Smooth muscle cell (in vitro differentiated cells): Measurements from ENCODE around the gene KIF5A. TPM values are rescaled to one million over a fixed set of nuclear protein-coding genes. Genes with fewer than 3 reads are reported as not detected.

Experiments used
- DNase-seq: peaks from one replicate; lab custom pipeline; 2025; ENCODE audit not compliant: unreplicated experiment; lab: John Stamatoyannopoulos, UW
- H2AFZ ChIP-seq: fragments of 200-600 bp; sonication (generic); 2 replicates; pipeline ENCODE4 v1.6.0; 2016; ENCODE audit warnings: antibody characterized with exemption, low read depth, mild to moderate bottlenecking
- H3F3A ChIP-seq: fragments of 200-600 bp; sonication (generic); 2 replicates; pipeline ENCODE4 v1.6.0; 2017; ENCODE audit warnings: antibody characterized with exemption, low read depth
- H3K27ac ChIP-seq: fragments of 200-600 bp; sonication (generic); 2 replicates; pipeline ENCODE4 v1.5.1; 2016; ENCODE audit warnings: low read depth, mild to moderate bottlenecking
- H3K27me3 ChIP-seq: fragments of 200-600 bp; sonication (generic); 2 replicates; pipeline ENCODE4 v1.6.1; 2016; ENCODE audit warnings: low read depth, mild to moderate bottlenecking
- H3K36me3 ChIP-seq: fragments of 200-600 bp; sonication (generic); 2 replicates; pipeline ENCODE4 v1.5.1; 2016; ENCODE audit warnings: low read depth
- H3K4me1 ChIP-seq: fragments of 200-600 bp; sonication (generic); 2 replicates; pipeline ENCODE4 v1.5.1; 2016; ENCODE audit warnings: low read depth
- H3K4me2 ChIP-seq: fragments of 200-600 bp; sonication (generic); 2 replicates; pipeline ENCODE4 v1.6.0; 2016; ENCODE audit warnings: mild to moderate bottlenecking
- H3K4me3 ChIP-seq: fragments of 200-600 bp; sonication (generic); 2 replicates; pipeline ENCODE4 v1.5.1; 2016; ENCODE audit warnings: mild to moderate bottlenecking
- H3K79me2 ChIP-seq: fragments of 200-600 bp; sonication (generic); 2 replicates; pipeline ENCODE4 v1.6.0; 2016; ENCODE audit warnings: low read depth, mild to moderate bottlenecking
- H3K9ac ChIP-seq: fragments of 200-600 bp; sonication (generic); 2 replicates; pipeline ENCODE4 v1.6.0; 2016; ENCODE audit warnings: low read depth
- H3K9me3 ChIP-seq: fragments of 200-600 bp; sonication (generic); replicated peaks from 2 replicates; pipeline ENCODE4 v1.5.1; 2016; ENCODE audit warnings: low read depth
- H4K20me1 ChIP-seq: fragments of 200-600 bp; sonication (generic); 2 replicates; pipeline ENCODE4 v1.6.0; 2016; ENCODE audit warnings: low read depth
- CTCF ChIP-seq: fragments of 200-600 bp; sonication (generic); IDR thresholded peaks from 2 replicates; pipeline ENCODE4 v1.5.1; 2017; ENCODE audit warnings: borderline replicate concordance, mild to moderate bottlenecking, antibody characterized with exemption; ENCODE audit not compliant: insufficient read depth, poor library complexity, severe bottlenecking
- WGBS: methylation state at CpG from one replicate; pipeline ENCODE4 v1.1.7; 2016; ENCODE audit warnings: low lambda C conversion rate; 5-methylcytosine and 5-hydroxymethylcytosine counted together
- polyA plus RNA-seq: library from polyadenylated mRNA; unstranded; fragments of >200 nt; fragmentation: Nextera tagmentation; extraction: Ambion mirVana; gene quantifications from 2 replicates; pipeline ENCODE4 v1.2.1, GENCODE V29; 2016
- total RNA-seq: library from RNA; depleted of rRNA; stranded (reverse); fragments of >200 nt; gene quantifications from 2 replicates; pipeline ENCODE4 v1.2.3, GENCODE V29; 2014

The KIF5A gene
- total and polyA plus RNA-seq, 2 experiments from 2014 or later, result 0.34 to 2.8 TPM

GRCh38 chr12:57607958-57608663 is 58.3 kb downstream of the KIF5A start:
- no peak for DNase-seq
- H3K9ac ChIP-seq, result no peak overlapping the region
- H4K20me1 ChIP-seq, result no peaks in the 10 kb centered on the region
- peaks cover 19% of the 10 kb centered on the region for H3F3A ChIP-seq
- no peak overlapping the region for H3K4me2 ChIP-seq
- H3K4me3 ChIP-seq, result no peak overlapping the region
- no peaks in the 10 kb centered on the region for H3K9me3 ChIP-seq
- 85% methylated on average over 12 of the region's 12 CpGs for WGBS
- no peaks in the 10 kb centered on the region for H3K27me3 ChIP-seq
- peaks cover 30% of the 10 kb centered on the region for H3K4me1 ChIP-seq
- no peak overlapping the region for H3K27ac ChIP-seq
- H2AFZ ChIP-seq, result no peak overlapping the region
- H3K36me3 ChIP-seq, result no peaks in the 10 kb centered on the region
- H3K79me2 ChIP-seq, result no peaks in the 10 kb centered on the region
- no peak for TF ChIP-seq CTCF

GRCh38 chr12:57609101-57609780 is 59.4 kb downstream of the KIF5A start:
- no peak overlapping the region for H3K4me2 ChIP-seq
- no peaks in the 10 kb centered on the region for H3K27me3 ChIP-seq
- H3K9me3 ChIP-seq, result no peaks in the 10 kb centered on the region
- no peak for DNase-seq
- no peak overlapping the region for H3K4me3 ChIP-seq
- H3K79me2 ChIP-seq, result no peaks in the 10 kb centered on the region
- H3K4me1 ChIP-seq, result peaks cover 21% of the 10 kb centered on the region
- WGBS, result 56% methylated on average over 19 of the region's 19 CpGs
- H3K36me3 ChIP-seq, result no peaks in the 10 kb centered on the region
- no peak overlapping the region for H3K27ac ChIP-seq
- H2AFZ ChIP-seq, result no peak overlapping the region
- H3K9ac ChIP-seq, result no peak overlapping the region
- H4K20me1 ChIP-seq, result no peaks in the 10 kb centered on the region
- H3F3A ChIP-seq, result peaks cover 19% of the 10 kb centered on the region
- no peak for TF ChIP-seq CTCF

- H4K20me1 ChIP-seq, result no peaks in the 10 kb centered on the region
- peaks cover 19% of the 10 kb centered on the region for H3F3A ChIP-seq
- DNase-seq, result no peak
- no peak overlapping the region for H3K9ac ChIP-seq
- H3K4me3 ChIP-seq, result peak overlapping the region; percentile 77
- peak overlapping the region; percentile 80 for H2AFZ ChIP-seq
- no peaks in the 10 kb centered on the region for H3K9me3 ChIP-seq
- no peaks in the 10 kb centered on the region for H3K79me2 ChIP-seq
- H3K36me3 ChIP-seq, result no peaks in the 10 kb centered on the region
- peaks cover 20% of the 10 kb centered on the region for H3K4me1 ChIP-seq
- no peak for TF ChIP-seq CTCF
- H3K4me2 ChIP-seq, result peak overlapping the region; percentile 95
- WGBS, result 12% methylated on average over 22 of the region's 34 CpGs
- no peaks in the 10 kb centered on the region for H3K27me3 ChIP-seq
- no peak overlapping the region for H3K27ac ChIP-seq
Measured at GRCh38 chr12:57609781-57610553, 60.1 kb downstream of the KIF5A start.
